GM21529 (cell line): ENCODE measurements around the gene LRCH4.
"Not testable (repeated sequence)": the region's sequence is repeated elsewhere in the genome, so short reads cannot be mapped to it uniquely, and the experiment has no call there.

ENCODE experiments used
- ATAC-seq: cut with Tn5 transposase; IDR thresholded peaks from one replicate; pipeline ENCODE4 v1.9.1; 2021; ENCODE audit not compliant: unreplicated experiment

The LRCH4 gene

GRCh38 chr7:100568176-100568895, 17.6 kb downstream of the LRCH4 start:
- no peak for ATAC-seq

GRCh38 chr7:100567751-100568175, 18.2 kb downstream of the LRCH4 start:
- no peak for ATAC-seq

- no peak for ATAC-seq
Observed at GRCh38 chr7:100567031-100567730, 18.7 kb downstream of the LRCH4 start.

- no peak for ATAC-seq
Observed at GRCh38 chr7:100566018-100566531, 19.9 kb downstream of the LRCH4 start.

- no peak for ATAC-seq
Observed at GRCh38 chr7:100565133-100565571, 20.8 kb downstream of the LRCH4 start.

GRCh38 chr7:100564405-100564804, 21.5 kb downstream of the LRCH4 start:
- not testable (repeated sequence) for ATAC-seq

GRCh38 chr7:100563809-100564400, 22.0 kb downstream of the LRCH4 start:
- no peak for ATAC-seq

GRCh38 chr7:100563100-100563564, 22.8 kb downstream of the LRCH4 start:
- no peak for ATAC-seq

- ATAC-seq: no peak
Observed at GRCh38 chr7:100562195-100563099, 23.5 kb downstream of the LRCH4 start.

- no peak for ATAC-seq
Observed at GRCh38 chr7:100561491-100562194, 24.3 kb downstream of the LRCH4 start.

- ATAC-seq: no peak
Observed at GRCh38 chr7:100559127-100559526, 26.8 kb downstream of the LRCH4 start.

- no peak for ATAC-seq
Observed at GRCh38 chr7:100556541-100556940, 29.4 kb downstream of the LRCH4 start.

GRCh38 chr7:100555701-100556100, 30.2 kb downstream of the LRCH4 start:
- no peak for ATAC-seq

GRCh38 chr7:100553032-100553431, 32.9 kb downstream of the LRCH4 start:
- no peak for ATAC-seq

- no peak for ATAC-seq
Observed at GRCh38 chr7:100552532-100552931, 33.4 kb downstream of the LRCH4 start.

GRCh38 chr7:100548446-100548845, 37.5 kb downstream of the LRCH4 start:
- not testable (repeated sequence) for ATAC-seq

- no peak for ATAC-seq
Observed at GRCh38 chr7:100547872-100548271, 38.1 kb downstream of the LRCH4 start.

- no peak for ATAC-seq
Observed at GRCh38 chr7:100546926-100547800, 38.8 kb downstream of the LRCH4 start.
